ENCODE data around the gene MTRR. TPM values are rescaled to one million over a fixed set of nuclear protein-coding genes. Genes with fewer than 3 reads are reported as not detected.

The MTRR gene
- total RNA-seq = 28.0 and 29.9 TPM in 2 replicates
- polyA plus RNA-seq = 18.0 and 24.8 TPM in 2 replicates

- Histone ChIP-seq H3K4me1 (ENCODE audit: insufficient read depth) (peaks cover 16% of the 10 kb centered on the region), H3K4me3 (peak within 1 kb of the TSS; percentile 82)
Measured at GRCh38 chr5:7868773-7869473, at the start of gene MTRR, which contains the start of gene FASTKD3. Gene MTRR, plus strand, starts transcription at chr5:7869148. Its CDS starts 1,647 bp downstream, at chr5:7870795. Gene FASTKD3, minus strand, starts transcription at chr5:7869031. Its CDS starts 948 bp downstream, at chr5:7868083.

GRCh38 chr5:7822449-7822848 is 46.5 kb upstream of the MTRR start:
- WGBS (ENCODE audit: low lambda C conversion rate, missing lambda C conversion rate) = 62% methylated on average over 3 of the region's 3 CpGs
- no peaks in the 10 kb centered on the region for H4K20me1 ChIP-seq (ENCODE audit: insufficient read depth, poor library complexity, severe bottlenecking)
- no peak for TF ChIP-seq EZH2 (IDR thresholded peaks at IDR 0.05; ENCODE audit: borderline replicate concordance)
- no peak for TF ChIP-seq EZH2phosphoT487 (IDR thresholded peaks at IDR 0.05; ENCODE audit: low read depth, severe bottlenecking, unreplicated experiment)
- TF ChIP-seq CTCF (IDR thresholded peaks at IDR 0.05; ENCODE audit: poor library complexity) = no peak
- no peak overlapping the region for H2AFZ ChIP-seq
- no peak overlapping the region for H3K4me2 ChIP-seq
- no peaks in the 10 kb centered on the region for H3K27me3 ChIP-seq
- no peaks in the 10 kb centered on the region for H3K4me1 ChIP-seq (ENCODE audit: insufficient read depth)
- no peak overlapping the region for H3K27ac ChIP-seq
- no peaks in the 10 kb centered on the region for H3K36me3 ChIP-seq (replicated peaks; ENCODE audit: insufficient read depth, low read depth)
- no peaks in the 10 kb centered on the region for H3K9me3 ChIP-seq (ENCODE audit: low read depth)
- no peak overlapping the region for H3K4me3 ChIP-seq
- no peak for DNase-seq (ENCODE audit: low spot score)
- H3K9me2 ChIP-seq (replicated peaks; ENCODE audit: insufficient read depth) = no peaks in the 10 kb centered on the region
- no peaks in the 10 kb centered on the region for H3K79me2 ChIP-seq

More at GRCh38 chr5:7868773-7869473, at the start of gene MTRR, which contains the start of gene FASTKD3:
- Histone ChIP-seq H3K9me3 (ENCODE audit: low read depth) (no peaks in the 10 kb centered on the region), H3K27ac (peak within 1 kb of the TSS; percentile 84), H3K36me3 (replicated peaks; ENCODE audit: insufficient read depth, low read depth) (no peaks in the 10 kb centered on the region), H3K9me2 (replicated peaks; ENCODE audit: insufficient read depth) (no peaks in the 10 kb centered on the region), H3K79me2 (peaks cover 64% of the 10 kb centered on the region), H3K27me3 (no peaks in the 10 kb centered on the region), H4K20me1 (ENCODE audit: insufficient read depth, poor library complexity, severe bottlenecking) (peaks cover 15% of the 10 kb centered on the region), H3K4me2 (peak within 1 kb of the TSS; percentile 86), H2AFZ (peak within 1 kb of the TSS; percentile 95)
- TF ChIP-seq CTCF (IDR thresholded peaks at IDR 0.05; ENCODE audit: poor library complexity) = no peak
- TF ChIP-seq EZH2 (IDR thresholded peaks at IDR 0.05; ENCODE audit: borderline replicate concordance) = no peak
- TF ChIP-seq EZH2phosphoT487 (IDR thresholded peaks at IDR 0.05; ENCODE audit: low read depth, severe bottlenecking, unreplicated experiment) = no peak
- DNase-seq (ENCODE audit: low spot score) = peak; percentile 95
- under 1% methylated on average over 72 of the region's 83 CpGs for WGBS (ENCODE audit: low lambda C conversion rate, missing lambda C conversion rate)

GRCh38 chr5:7823594-7823993 is 45.4 kb upstream of the MTRR start:
- no peaks in the 10 kb centered on the region for H3K36me3 ChIP-seq (replicated peaks; ENCODE audit: insufficient read depth, low read depth)

More at GRCh38 chr5:7823594-7823993, 45.4 kb upstream of the MTRR start:
- H3K27me3 ChIP-seq = no peaks in the 10 kb centered on the region
- no peaks in the 10 kb centered on the region for H3K9me2 ChIP-seq (replicated peaks; ENCODE audit: insufficient read depth)
- TF ChIP-seq CTCF (IDR thresholded peaks at IDR 0.05; ENCODE audit: poor library complexity) (no peak), EZH2phosphoT487 (IDR thresholded peaks at IDR 0.05; ENCODE audit: low read depth, severe bottlenecking, unreplicated experiment) (no peak), EZH2 (IDR thresholded peaks at IDR 0.05; ENCODE audit: borderline replicate concordance) (no peak)
- no peak overlapping the region for H3K4me2 ChIP-seq
- no peaks in the 10 kb centered on the region for H3K79me2 ChIP-seq
- H3K27ac ChIP-seq = no peak overlapping the region
- H3K9me3 ChIP-seq (ENCODE audit: low read depth) = no peaks in the 10 kb centered on the region
- no peak overlapping the region for H2AFZ ChIP-seq
- WGBS (ENCODE audit: low lambda C conversion rate, missing lambda C conversion rate) = 57% methylated on average over 8 of the region's 8 CpGs
- H3K4me1 ChIP-seq (ENCODE audit: insufficient read depth) = no peaks in the 10 kb centered on the region
- H4K20me1 ChIP-seq (ENCODE audit: insufficient read depth, poor library complexity, severe bottlenecking) = no peaks in the 10 kb centered on the region
- no peak for DNase-seq (ENCODE audit: low spot score)
- H3K4me3 ChIP-seq = no peak overlapping the region

All from hepatocyte (in vitro differentiated cells).